Measurements from ENCODE around the gene ABLIM3.

ABLIM3 gene

DNA sequence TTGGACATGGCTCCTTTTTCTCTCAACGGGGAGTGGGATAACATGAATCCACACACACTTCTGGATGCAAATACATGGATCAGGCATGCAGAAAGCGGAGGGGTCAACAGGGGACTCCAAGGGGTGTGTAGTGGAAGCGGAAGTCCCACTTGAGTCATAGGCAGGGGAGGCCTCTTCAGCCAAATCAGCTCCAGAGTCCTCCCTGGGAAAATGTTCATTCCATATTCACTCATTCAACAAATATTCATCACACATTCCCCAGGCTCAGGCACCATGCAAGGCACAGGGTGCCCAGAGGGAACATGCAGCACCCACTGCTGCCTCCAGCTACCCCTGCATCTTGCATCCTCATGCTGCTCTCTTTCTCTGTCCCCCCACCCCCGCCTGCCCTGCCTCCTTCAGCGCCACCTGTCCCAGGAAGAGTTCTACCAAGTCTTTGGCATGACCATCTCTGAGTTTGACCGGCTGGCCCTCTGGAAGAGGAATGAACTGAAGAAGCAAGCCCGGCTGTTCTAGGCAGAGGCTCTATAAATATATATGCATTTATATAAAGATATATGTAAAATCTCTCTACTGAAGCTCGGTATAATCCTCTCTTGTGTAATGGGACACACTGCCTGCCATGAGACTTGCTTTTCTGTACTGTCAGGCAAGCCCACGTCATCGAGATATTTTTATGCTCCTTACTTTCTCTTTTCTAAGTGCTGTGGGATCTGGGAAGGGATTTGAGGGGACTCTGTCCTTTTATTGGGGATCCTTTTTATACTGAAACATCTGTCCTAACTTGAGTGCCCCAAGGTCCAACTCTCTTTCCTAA is 116.8 kb downstream of the ABLIM3 start:
- no peak overlapping the region for H3K4me3 ChIP-seq (ENCODE audit: low read length, poor library complexity, severe bottlenecking)
- no peaks in the 10 kb centered on the region for H4K20me1 ChIP-seq (ENCODE audit: insufficient read depth, low read length, poor library complexity, severe bottlenecking)
- no peak overlapping the region for H3K4me2 ChIP-seq (ENCODE audit: low read depth, low read length, poor library complexity, severe bottlenecking)
- no peaks in the 10 kb centered on the region for H3K27me3 ChIP-seq (ENCODE audit: insufficient read depth, low read length, poor library complexity, severe bottlenecking)
- no peaks in the 10 kb centered on the region for H3F3A ChIP-seq (ENCODE audit: low read depth)
- no peak overlapping the region for H3K9ac ChIP-seq (ENCODE audit: low read depth, low read length, poor library complexity, severe bottlenecking)
- TF ChIP-seq, protein P1, sequence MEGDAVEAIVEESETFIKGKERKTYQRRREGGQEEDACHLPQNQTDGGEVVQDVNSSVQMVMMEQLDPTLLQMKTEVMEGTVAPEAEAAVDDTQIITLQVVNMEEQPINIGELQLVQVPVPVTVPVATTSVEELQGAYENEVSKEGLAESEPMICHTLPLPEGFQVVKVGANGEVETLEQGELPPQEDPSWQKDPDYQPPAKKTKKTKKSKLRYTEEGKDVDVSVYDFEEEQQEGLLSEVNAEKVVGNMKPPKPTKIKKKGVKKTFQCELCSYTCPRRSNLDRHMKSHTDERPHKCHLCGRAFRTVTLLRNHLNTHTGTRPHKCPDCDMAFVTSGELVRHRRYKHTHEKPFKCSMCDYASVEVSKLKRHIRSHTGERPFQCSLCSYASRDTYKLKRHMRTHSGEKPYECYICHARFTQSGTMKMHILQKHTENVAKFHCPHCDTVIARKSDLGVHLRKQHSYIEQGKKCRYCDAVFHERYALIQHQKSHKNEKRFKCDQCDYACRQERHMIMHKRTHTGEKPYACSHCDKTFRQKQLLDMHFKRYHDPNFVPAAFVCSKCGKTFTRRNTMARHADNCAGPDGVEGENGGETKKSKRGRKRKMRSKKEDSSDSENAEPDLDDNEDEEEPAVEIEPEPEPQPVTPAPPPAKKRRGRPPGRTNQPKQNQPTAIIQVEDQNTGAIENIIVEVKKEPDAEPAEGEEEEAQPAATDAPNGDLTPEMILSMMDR (conservative IDR thresholded peaks at IDR 0.05; ENCODE audit: low read length): no peak
- no peak for TF ChIP-seq EZH2phosphoT487 (IDR thresholded peaks at IDR 0.05; ENCODE audit: borderline replicate concordance)
- H3K4me1 ChIP-seq (ENCODE audit: insufficient read depth, low read length, poor library complexity, severe bottlenecking): no peaks in the 10 kb centered on the region
- H3K9me3 ChIP-seq (ENCODE audit: insufficient read depth, low read depth, low read length): no peaks in the 10 kb centered on the region
- no peaks in the 10 kb centered on the region for H3K36me3 ChIP-seq (ENCODE audit: insufficient read depth, low read length)
- no peaks in the 10 kb centered on the region for H3K9me2 ChIP-seq (replicated peaks; ENCODE audit: low read depth, low read length)
- no peaks in the 10 kb centered on the region for H3K79me2 ChIP-seq (ENCODE audit: insufficient read depth, low read length)
- H2AFZ ChIP-seq (ENCODE audit: low read length): no peak overlapping the region

DNA sequence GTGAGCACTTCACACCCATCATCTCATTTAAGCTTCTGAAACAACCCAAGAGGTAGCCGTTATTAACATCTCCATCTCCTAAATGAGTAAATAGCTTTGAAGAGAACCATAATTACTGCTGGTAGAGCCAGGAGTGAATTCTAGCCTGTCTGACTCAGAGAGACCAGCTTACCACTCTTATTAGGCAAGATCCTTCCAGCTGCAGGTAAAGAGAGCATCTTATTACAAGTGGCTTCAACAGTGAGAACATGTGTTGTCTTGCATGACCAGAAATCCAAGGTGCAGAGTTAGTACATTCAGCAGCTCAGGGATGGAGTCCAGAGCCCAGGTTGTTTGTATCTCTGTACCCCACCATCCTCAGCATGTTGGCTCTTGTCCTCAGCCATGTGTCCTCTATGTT is 119.5 kb downstream of the ABLIM3 start:
- H3K4me1 ChIP-seq (ENCODE audit: insufficient read depth, low read length, poor library complexity, severe bottlenecking): no peaks in the 10 kb centered on the region
- no peak overlapping the region for H3K4me2 ChIP-seq (ENCODE audit: low read depth, low read length, poor library complexity, severe bottlenecking)
- H3K9ac ChIP-seq (ENCODE audit: low read depth, low read length, poor library complexity, severe bottlenecking): no peak overlapping the region
- no peaks in the 10 kb centered on the region for H3K79me2 ChIP-seq (ENCODE audit: insufficient read depth, low read length)
- no peaks in the 10 kb centered on the region for H3K9me3 ChIP-seq (ENCODE audit: insufficient read depth, low read depth, low read length)
- H3K9me2 ChIP-seq (replicated peaks; ENCODE audit: low read depth, low read length): no peaks in the 10 kb centered on the region
- TF ChIP-seq, protein P1 (conservative IDR thresholded peaks at IDR 0.05; ENCODE audit: low read length): no peak
- no peak for TF ChIP-seq EZH2phosphoT487 (IDR thresholded peaks at IDR 0.05; ENCODE audit: borderline replicate concordance)
- no peaks in the 10 kb centered on the region for H3F3A ChIP-seq (ENCODE audit: low read depth)
- H4K20me1 ChIP-seq (ENCODE audit: insufficient read depth, low read length, poor library complexity, severe bottlenecking): no peaks in the 10 kb centered on the region
- no peak overlapping the region for H3K4me3 ChIP-seq (ENCODE audit: low read length, poor library complexity, severe bottlenecking)
- H2AFZ ChIP-seq (ENCODE audit: low read length): no peak overlapping the region
- H3K36me3 ChIP-seq (ENCODE audit: insufficient read depth, low read length): no peaks in the 10 kb centered on the region
- no peaks in the 10 kb centered on the region for H3K27me3 ChIP-seq (ENCODE audit: insufficient read depth, low read length, poor library complexity, severe bottlenecking)

DNA sequence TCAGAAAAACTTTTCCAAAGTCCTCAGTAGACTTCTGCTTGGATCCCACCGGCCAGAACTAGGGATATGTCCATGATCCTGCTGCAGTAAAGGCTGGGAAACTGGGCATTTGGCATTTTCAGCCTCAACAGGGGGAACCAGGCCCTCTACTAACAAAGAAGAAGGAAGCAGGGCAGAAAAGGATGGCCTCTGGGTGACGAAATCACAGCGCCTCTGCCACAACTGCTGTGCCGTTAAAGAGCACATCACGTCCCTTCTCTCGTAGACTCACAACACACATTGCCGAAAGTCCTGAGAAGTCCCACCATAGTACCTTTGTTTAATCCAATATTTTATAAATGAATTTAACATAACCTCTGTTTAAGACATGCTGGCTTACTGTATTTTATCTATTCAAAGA is 120.0 kb downstream of the ABLIM3 start:
- Histone ChIP-seq H3F3A (ENCODE audit: low read depth) (no peaks in the 10 kb centered on the region), H3K36me3 (ENCODE audit: insufficient read depth, low read length) (no peaks in the 10 kb centered on the region), H3K9me3 (ENCODE audit: insufficient read depth, low read depth, low read length) (no peaks in the 10 kb centered on the region), H3K4me1 (ENCODE audit: insufficient read depth, low read length, poor library complexity, severe bottlenecking) (no peaks in the 10 kb centered on the region), H3K4me2 (ENCODE audit: low read depth, low read length, poor library complexity, severe bottlenecking) (no peak overlapping the region), H3K9ac (ENCODE audit: low read depth, low read length, poor library complexity, severe bottlenecking) (no peak overlapping the region), H3K27me3 (ENCODE audit: insufficient read depth, low read length, poor library complexity, severe bottlenecking) (no peaks in the 10 kb centered on the region), H3K79me2 (ENCODE audit: insufficient read depth, low read length) (no peaks in the 10 kb centered on the region), H2AFZ (ENCODE audit: low read length) (no peak overlapping the region), H4K20me1 (ENCODE audit: insufficient read depth, low read length, poor library complexity, severe bottlenecking) (no peaks in the 10 kb centered on the region), H3K4me3 (ENCODE audit: low read length, poor library complexity, severe bottlenecking) (no peak overlapping the region), H3K9me2 (replicated peaks; ENCODE audit: low read depth, low read length) (no peaks in the 10 kb centered on the region)
- no peak for TF ChIP-seq EZH2phosphoT487 (IDR thresholded peaks at IDR 0.05; ENCODE audit: borderline replicate concordance)
- TF ChIP-seq, protein P1 (conservative IDR thresholded peaks at IDR 0.05; ENCODE audit: low read length): no peak
